ENCODE results near the gene SLC35B2. TPM values are rescaled to one million over a fixed set of nuclear protein-coding genes. Genes with fewer than 3 reads are reported as not detected.

Gene SLC35B2
- total RNA-seq, 2 donors from 2014 or later, result 42.7 to 52.2 TPM

- Histone ChIP-seq H3K27me3 (no peaks in the 10 kb centered on the region), H3K9me3 (no peaks in the 10 kb centered on the region), H3K9ac (ENCODE audit: low read depth in 2 of 2, low read length in 2 of 2) (peak overlapping the region; percentile 93 to 94), H3K4me1 (no peaks in the 10 kb centered on the region), H3K36me3 (no peaks in the 10 kb centered on the region), H3K27ac (peak overlapping the region; percentile 96), H3K4me3 (peak overlapping the region; percentile 41)
- no peak for TF ChIP-seq CTCF (IDR thresholded peaks at IDR 0.05)
- intact Hi-C loops (cut with DNase I), result loop anchor here (5.0 kb wide), 1 partner anchor 140 kb away; no protein-coding TSS in a partner anchor
- peak; percentile 96 for DNase-seq
These were observed 20.1 kb downstream of the SLC35B2 start for GRCh38 chr6:44237021-44237812.

DNA sequence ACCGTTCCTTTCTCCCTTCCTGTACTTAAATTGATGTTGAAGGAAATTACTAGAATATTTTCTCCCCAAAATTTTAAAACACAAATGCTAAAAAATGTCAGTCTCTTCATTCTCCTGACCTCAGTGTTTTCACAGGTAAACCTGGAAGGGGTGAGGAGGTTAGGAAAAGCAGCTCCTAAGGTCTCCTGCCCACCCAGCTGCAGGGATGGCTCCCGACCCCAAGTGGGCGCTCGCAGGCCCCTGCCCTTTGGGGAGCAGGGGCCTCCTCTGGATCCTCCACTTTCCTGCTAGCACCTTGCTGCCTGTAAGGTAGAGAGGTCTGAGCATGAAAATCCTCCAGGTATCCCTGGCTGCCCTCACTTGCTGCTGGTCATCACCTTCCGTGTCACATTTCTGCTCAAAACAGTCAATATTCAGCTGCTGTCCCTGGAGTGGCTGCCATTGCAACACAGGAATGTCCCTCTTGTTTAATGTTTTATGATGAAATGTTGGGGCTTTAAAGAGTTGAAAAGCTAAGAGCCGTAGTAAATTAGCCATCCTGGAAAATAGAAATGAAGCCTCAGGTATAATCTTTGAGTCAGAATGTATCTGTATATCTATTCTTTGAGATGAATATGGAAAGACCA lies 21.3 kb downstream of the SLC35B2 start:
- TF ChIP-seq CTCF (IDR thresholded peaks at IDR 0.05), result no peak
- no peak overlapping the region for H3K9ac ChIP-seq (ENCODE audit: low read depth in 2 of 2, low read length in 2 of 2)
- H3K27ac ChIP-seq, result no peak overlapping the region
- H3K4me3 ChIP-seq, result no peak overlapping the region
- H3K27me3 ChIP-seq, result no peaks in the 10 kb centered on the region
- no peaks in the 10 kb centered on the region for H3K9me3 ChIP-seq
- H3K36me3 ChIP-seq, result no peaks in the 10 kb centered on the region
- H3K4me1 ChIP-seq, result no peaks in the 10 kb centered on the region
- DNase-seq, result no peak
- intact Hi-C loops (cut with DNase I), result loop anchor here (5.0 kb wide), 1 partner anchor 139 kb away; no protein-coding TSS in a partner anchor

DNA sequence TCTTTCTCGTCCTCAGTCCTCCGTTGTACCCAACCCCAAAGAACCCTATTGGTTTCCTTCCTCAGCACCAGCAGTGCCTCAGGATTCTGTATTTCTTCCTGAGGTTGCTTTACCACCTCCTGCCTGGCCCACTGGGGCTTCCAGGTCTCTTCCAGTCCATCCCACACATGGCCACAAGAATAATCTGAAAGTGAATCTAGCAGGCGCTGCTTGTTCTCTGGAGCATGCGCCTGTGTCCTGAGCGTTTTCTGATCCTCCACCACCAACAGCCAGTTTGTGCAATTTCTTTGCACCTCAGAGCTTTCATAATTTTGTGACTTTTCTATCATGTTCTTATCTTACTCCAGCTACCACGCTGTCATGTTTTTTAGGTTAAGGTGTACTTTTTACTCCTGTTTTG lies 22.1 kb downstream of the SLC35B2 start:
- no peak for DNase-seq
- intact Hi-C loops (cut with DNase I), result loop anchor here (5.0 kb wide), 1 partner anchor 138 kb away; no protein-coding TSS in a partner anchor
- H3K27me3 ChIP-seq, result no peaks in the 10 kb centered on the region
- no peaks in the 10 kb centered on the region for H3K4me1 ChIP-seq
- no peak for TF ChIP-seq CTCF (IDR thresholded peaks at IDR 0.05)
- no peak overlapping the region for H3K27ac ChIP-seq
- H3K4me3 ChIP-seq, result no peak overlapping the region
- no peaks in the 10 kb centered on the region for H3K36me3 ChIP-seq
- peak overlapping the region in 1 of 2 donors; percentile 44 for H3K9ac ChIP-seq (ENCODE audit: low read depth in 2 of 2, low read length in 2 of 2)
- H3K9me3 ChIP-seq, result no peaks in the 10 kb centered on the region

DNA sequence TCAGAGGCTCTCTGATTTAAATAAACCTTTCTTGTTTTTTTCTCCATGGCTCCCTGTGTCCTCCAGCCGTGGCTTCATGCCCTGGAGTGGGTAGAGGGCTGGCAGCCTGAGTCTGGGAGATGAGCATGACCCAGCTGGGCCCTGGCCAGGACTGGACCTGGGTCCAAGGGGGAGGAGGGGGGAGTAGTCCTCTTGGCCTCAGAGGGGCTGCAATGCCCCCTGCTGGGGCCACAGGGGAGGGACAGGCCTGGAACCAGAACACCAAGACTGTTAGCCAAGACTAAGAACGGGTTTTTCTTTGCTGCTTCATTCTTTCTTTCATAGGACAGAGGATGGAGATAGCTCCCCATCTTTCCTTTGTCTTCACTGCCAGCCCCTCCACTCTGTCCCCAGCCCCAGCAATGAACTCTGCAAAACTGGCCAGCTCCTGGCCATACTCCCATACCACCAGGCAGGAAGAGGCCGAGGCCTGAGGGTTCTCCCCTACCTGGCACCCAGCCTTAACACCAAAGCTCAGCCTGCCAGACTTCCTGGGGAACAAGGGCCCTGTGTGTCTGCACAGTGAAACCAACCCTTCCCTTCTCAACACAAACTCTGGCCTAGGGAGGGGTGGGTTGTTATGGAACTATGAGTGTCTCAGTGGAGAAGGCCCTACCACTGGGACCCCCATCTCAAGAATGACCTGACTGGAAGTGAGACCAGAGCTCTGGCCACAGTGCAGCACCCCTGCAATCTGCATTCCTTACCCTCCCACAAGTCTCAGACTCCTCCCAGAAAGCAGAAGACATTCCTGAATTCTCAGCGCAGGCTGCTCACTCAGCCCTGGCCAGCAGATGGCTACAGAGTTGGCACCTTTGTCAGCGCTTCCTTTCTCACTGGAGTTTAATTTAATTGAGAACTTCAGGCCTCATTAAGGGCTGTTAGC lies 23.0 kb downstream of the SLC35B2 start:
- Histone ChIP-seq H3K4me1 (no peaks in the 10 kb centered on the region), H3K36me3 (no peaks in the 10 kb centered on the region), H3K4me3 (no peak overlapping the region), H3K27me3 (no peaks in the 10 kb centered on the region), H3K9me3 (no peaks in the 10 kb centered on the region), H3K27ac (no peak overlapping the region), H3K9ac (ENCODE audit: low read depth in 2 of 2, low read length in 2 of 2) (peak overlapping the region in 1 of 2 donors; percentile 44)
- TF ChIP-seq CTCF (IDR thresholded peaks at IDR 0.05), result peak; percentile 56
- intact Hi-C loops (cut with DNase I), result loop anchor here (5.0 kb wide), 1 partner anchor 137 kb away; no protein-coding TSS in a partner anchor
- DNase-seq, result peak; percentile 61

GRCh38 chr6:44233567-44234100 lies 23.7 kb downstream of the SLC35B2 start:
- H3K9ac ChIP-seq (ENCODE audit: low read depth in 2 of 2, low read length in 2 of 2), result no peak overlapping the region
- no peaks in the 10 kb centered on the region for H3K36me3 ChIP-seq

More at GRCh38 chr6:44233567-44234100, 23.7 kb downstream of the SLC35B2 start:
- H3K4me1 ChIP-seq, result no peaks in the 10 kb centered on the region
- intact Hi-C loops (cut with DNase I), result loop anchor here (2.0 kb wide), 1 partner anchor 61 kb away; no protein-coding TSS in a partner anchor
- no peak for TF ChIP-seq CTCF (IDR thresholded peaks at IDR 0.05)
- no peaks in the 10 kb centered on the region for H3K27me3 ChIP-seq
- no peak for DNase-seq
- no peak overlapping the region for H3K27ac ChIP-seq
- no peak overlapping the region for H3K4me3 ChIP-seq
- H3K9me3 ChIP-seq, result no peaks in the 10 kb centered on the region

Measured in colonic mucosa (tissue), 4 donors.